Mesendoderm (in vitro differentiated cells): ENCODE data around the gene PPIF.

Experiments
- DNase-seq: peaks from one replicate; pipeline ENCODE4 v3.0.0; 2013
- H2AK5ac ChIP-seq: 2 replicates; pipeline ENCODE4 v1.6.1; 2013; ENCODE audit warnings: low read length, inconsistent platforms
- H2BK120ac ChIP-seq: 2 replicates; pipeline ENCODE4 v1.6.1; 2013; ENCODE audit warnings: low read depth, mild to moderate bottlenecking, low read length, moderate library complexity, mixed read lengths
- H2BK15ac ChIP-seq: replicated peaks from 2 replicates; pipeline ENCODE4 v1.6.1; 2013; ENCODE audit warnings: low read depth, mild to moderate bottlenecking, moderate library complexity
- H2BK5ac ChIP-seq: 2 replicates; pipeline ENCODE4 v1.6.1; 2013; ENCODE audit warnings: low read length, inconsistent platforms
- H3K18ac ChIP-seq: 2 replicates; pipeline ENCODE4 v1.6.1; 2013; ENCODE audit warnings: mild to moderate bottlenecking, low read length, mixed read lengths
- H3K23ac ChIP-seq: one replicate; pipeline ENCODE4 v1.6.1; 2013; ENCODE audit warnings: low read length
- H3K27ac ChIP-seq: 2 replicates; pipeline ENCODE4 v1.5.1; 2013; ENCODE audit warnings: low read depth, mild to moderate bottlenecking, inconsistent platforms, low read length, moderate library complexity
- H3K27me3 ChIP-seq: 2 replicates; pipeline ENCODE4 v1.6.1; 2013; ENCODE audit warnings: low read length, control low read depth, mild to moderate bottlenecking, inconsistent platforms; ENCODE audit not compliant: insufficient read depth, poor library complexity
- H3K36me3 ChIP-seq: 2 replicates; pipeline ENCODE4 v1.6.1; 2013; ENCODE audit warnings: low read length, inconsistent platforms; ENCODE audit not compliant: control insufficient read depth, insufficient read depth
- H3K4ac ChIP-seq: one replicate; pipeline ENCODE4 v1.6.1; 2013; ENCODE audit warnings: low read depth, mild to moderate bottlenecking, low read length, moderate library complexity
- H3K4me1 ChIP-seq: 2 replicates; pipeline ENCODE4 v1.6.1; 2013; ENCODE audit warnings: low read depth, low read length, inconsistent platforms; ENCODE audit not compliant: control insufficient read depth
- H3K4me2 ChIP-seq: 2 replicates; pipeline ENCODE4 v1.6.1; 2013; ENCODE audit warnings: low read length
- H3K4me3 ChIP-seq: 2 replicates; pipeline ENCODE4 v1.5.1; 2013; ENCODE audit warnings: mild to moderate bottlenecking, low read length
- H3K56ac ChIP-seq: one replicate; pipeline ENCODE4 v1.6.1; 2013; ENCODE audit warnings: low read length
- H3K79me1 ChIP-seq: 2 replicates; pipeline ENCODE4 v1.6.1; 2013; ENCODE audit warnings: low read length, inconsistent platforms
- H3K79me2 ChIP-seq: 2 replicates; pipeline ENCODE4 v1.6.1; 2013; ENCODE audit warnings: mild to moderate bottlenecking, low read length; ENCODE audit not compliant: control insufficient read depth, insufficient read depth
- H3K9ac ChIP-seq: 2 replicates; pipeline ENCODE4 v1.6.1; 2013; ENCODE audit warnings: low read length, inconsistent platforms
- H4K5ac ChIP-seq: one replicate; pipeline ENCODE4 v1.6.1; 2013; ENCODE audit warnings: low read length
- H4K8ac ChIP-seq: one replicate; pipeline ENCODE4 v1.6.1; 2013; ENCODE audit warnings: low read depth, mild to moderate bottlenecking, control low read depth, low read length, moderate library complexity
- WGBS: extraction: QIAGEN DNeasy Blood & Tissue Kit; methylation state at CpG from one replicate; pipeline ENCODE4 v1.1.7; 2013; ENCODE audit warnings: low lambda C conversion rate, missing lambda C conversion rate; ENCODE audit not compliant: insufficient coverage; ENCODE audit errors: extremely low coverage; 5-methylcytosine and 5-hydroxymethylcytosine counted together

PPIF gene

GRCh38 chr10:79303631-79304478, 43.4 kb upstream of the PPIF start:
- no peak overlapping the region for H3K18ac ChIP-seq
- no peaks in the 10 kb centered on the region for H3K4me1 ChIP-seq
- no peak overlapping the region for H3K27ac ChIP-seq
- H2BK120ac ChIP-seq = no peak overlapping the region
- no peak overlapping the region for H2BK15ac ChIP-seq
- no peak overlapping the region for H3K4me2 ChIP-seq
- no peak overlapping the region for H3K56ac ChIP-seq
- no peak overlapping the region for H3K23ac ChIP-seq
- DNase-seq = no peak
- no peaks in the 10 kb centered on the region for H3K79me1 ChIP-seq
- no peak overlapping the region for H4K5ac ChIP-seq
- H3K4ac ChIP-seq = no peak overlapping the region
- H2BK5ac ChIP-seq = no peak overlapping the region
- H3K4me3 ChIP-seq = no peak overlapping the region
- H2AK5ac ChIP-seq = no peak overlapping the region
- H3K9ac ChIP-seq = no peak overlapping the region
- no peaks in the 10 kb centered on the region for H3K27me3 ChIP-seq
- no CpG with 5 or more reads among the region's 25 CpGs for WGBS
- H3K36me3 ChIP-seq = peaks cover 24% of the 10 kb centered on the region
- H3K79me2 ChIP-seq = no peaks in the 10 kb centered on the region
- H4K8ac ChIP-seq = no peak overlapping the region

- no peaks in the 10 kb centered on the region for H3K79me2 ChIP-seq
- no peak overlapping the region for H3K4me2 ChIP-seq
- no peak overlapping the region for H2BK5ac ChIP-seq
- H3K56ac ChIP-seq = no peak overlapping the region
- no peak overlapping the region for H3K27ac ChIP-seq
- no peak overlapping the region for H2BK120ac ChIP-seq
- H3K36me3 ChIP-seq = peaks cover 25% of the 10 kb centered on the region
- no peaks in the 10 kb centered on the region for H3K79me1 ChIP-seq
- H3K9ac ChIP-seq = no peak overlapping the region
- no peak overlapping the region for H3K18ac ChIP-seq
- H2AK5ac ChIP-seq = no peak overlapping the region
- no peak for DNase-seq
- no peaks in the 10 kb centered on the region for H3K4me1 ChIP-seq
- no peak overlapping the region for H3K23ac ChIP-seq
- no peak overlapping the region for H4K8ac ChIP-seq
- no peaks in the 10 kb centered on the region for H3K27me3 ChIP-seq
- no peak overlapping the region for H3K4ac ChIP-seq
- WGBS = no CpG with 5 or more reads among the region's 6 CpGs
- no peak overlapping the region for H3K4me3 ChIP-seq
- H4K5ac ChIP-seq = no peak overlapping the region
- H2BK15ac ChIP-seq = no peak overlapping the region
These were observed 42.7 kb upstream of the PPIF start for GRCh38 chr10:79304479-79305087.

GRCh38 chr10:79305515-79305914, 41.8 kb upstream of the PPIF start:
- Histone ChIP-seq H3K9ac (no peak overlapping the region), H3K56ac (no peak overlapping the region), H3K4me3 (no peak overlapping the region), H3K79me2 (no peaks in the 10 kb centered on the region), H2BK15ac (no peak overlapping the region), H2BK5ac (no peak overlapping the region), H3K79me1 (no peaks in the 10 kb centered on the region), H4K8ac (no peak overlapping the region), H3K23ac (no peak overlapping the region), H3K36me3 (peaks cover 25% of the 10 kb centered on the region), H2BK120ac (no peak overlapping the region), H3K4me1 (no peaks in the 10 kb centered on the region), H3K18ac (no peak overlapping the region), H3K4me2 (no peak overlapping the region), H2AK5ac (no peak overlapping the region), H3K4ac (no peak overlapping the region), H3K27me3 (no peaks in the 10 kb centered on the region), H3K27ac (no peak overlapping the region), H4K5ac (no peak overlapping the region)
- DNase-seq = no peak
- no CpG with 5 or more reads among the region's 8 CpGs for WGBS

- Histone ChIP-seq H3K56ac (no peak overlapping the region), H3K36me3 (peaks cover 25% of the 10 kb centered on the region)
- no CpG with 5 or more reads among the region's 15 CpGs for WGBS
These were observed 41.3 kb upstream of the PPIF start for GRCh38 chr10:79305988-79306387.

GRCh38 chr10:79306644-79307220, 40.5 kb upstream of the PPIF start:
- no peaks in the 10 kb centered on the region for H3K27me3 ChIP-seq
- no peak overlapping the region for H3K18ac ChIP-seq
- H2AK5ac ChIP-seq = no peak overlapping the region
- no peaks in the 10 kb centered on the region for H3K79me1 ChIP-seq
- H3K4me2 ChIP-seq = no peak overlapping the region
- H3K4ac ChIP-seq = no peak overlapping the region
- H3K4me1 ChIP-seq = no peaks in the 10 kb centered on the region
- no peaks in the 10 kb centered on the region for H3K79me2 ChIP-seq
- no peak overlapping the region for H2BK5ac ChIP-seq
- no peak overlapping the region for H3K27ac ChIP-seq
- DNase-seq = no peak
- H2BK15ac ChIP-seq = no peak overlapping the region
- H3K56ac ChIP-seq = no peak overlapping the region
- H3K9ac ChIP-seq = no peak overlapping the region
- H3K36me3 ChIP-seq = peaks cover 18% of the 10 kb centered on the region
- H2BK120ac ChIP-seq = no peak overlapping the region
- H3K23ac ChIP-seq = no peak overlapping the region
- WGBS = no CpG with 5 or more reads among the region's 8 CpGs
- H4K8ac ChIP-seq = no peak overlapping the region
- no peak overlapping the region for H3K4me3 ChIP-seq
- H4K5ac ChIP-seq = no peak overlapping the region

More at GRCh38 chr10:79305988-79306387, 41.3 kb upstream of the PPIF start:
- H3K9ac ChIP-seq = no peak overlapping the region
- no peak overlapping the region for H2BK5ac ChIP-seq
- no peak overlapping the region for H3K27ac ChIP-seq
- no peak overlapping the region for H2BK120ac ChIP-seq
- H3K4me1 ChIP-seq = no peaks in the 10 kb centered on the region
- no peak overlapping the region for H3K23ac ChIP-seq
- no peak overlapping the region for H2BK15ac ChIP-seq
- no peak overlapping the region for H3K4me2 ChIP-seq
- no peaks in the 10 kb centered on the region for H3K79me2 ChIP-seq
- H3K4ac ChIP-seq = no peak overlapping the region
- H3K27me3 ChIP-seq = no peaks in the 10 kb centered on the region
- no peak overlapping the region for H4K5ac ChIP-seq
- H3K4me3 ChIP-seq = no peak overlapping the region
- H3K79me1 ChIP-seq = no peaks in the 10 kb centered on the region
- no peak for DNase-seq
- H2AK5ac ChIP-seq = no peak overlapping the region
- H4K8ac ChIP-seq = no peak overlapping the region
- no peak overlapping the region for H3K18ac ChIP-seq
